GM10248 (cell line): ENCODE data around the gene LRFN3.

Experiments
- CTCF ChIA-PET: fragments of 300-600 bp; sonication (Branson Sonifier 250); formaldehyde crosslinking; extraction: SDS; loops from one replicate; lab custom pipeline; 2021; ENCODE audit warnings: antibody characterized with exemption; lab: Yijun Ruan, JAX
- POLR2A ChIA-PET: fragments of 350-650 bp; sonication (Branson Sonifier 250); formaldehyde crosslinking; extraction: SDS; loops from one replicate; lab custom pipeline; 2020; ENCODE audit warnings: antibody characterized with exemption; lab: Yijun Ruan, JAX
- DNase-seq: peaks from one replicate; pipeline ENCODE4 v3.0.0; 2012; ENCODE audit errors: extremely low spot score
- CTCF ChIP-seq: IDR thresholded peaks from 2 replicates; pipeline ENCODE4 v1.5.1; 2012; ENCODE audit warnings: mild to moderate bottlenecking, low read depth; ENCODE audit errors: extremely low read depth, missing control alignments, control extremely low read depth

Gene LRFN3

GRCh38 chr19:35988824-35989223 is 52.6 kb downstream of the LRFN3 start:
- DNase-seq: no peak

DNA sequence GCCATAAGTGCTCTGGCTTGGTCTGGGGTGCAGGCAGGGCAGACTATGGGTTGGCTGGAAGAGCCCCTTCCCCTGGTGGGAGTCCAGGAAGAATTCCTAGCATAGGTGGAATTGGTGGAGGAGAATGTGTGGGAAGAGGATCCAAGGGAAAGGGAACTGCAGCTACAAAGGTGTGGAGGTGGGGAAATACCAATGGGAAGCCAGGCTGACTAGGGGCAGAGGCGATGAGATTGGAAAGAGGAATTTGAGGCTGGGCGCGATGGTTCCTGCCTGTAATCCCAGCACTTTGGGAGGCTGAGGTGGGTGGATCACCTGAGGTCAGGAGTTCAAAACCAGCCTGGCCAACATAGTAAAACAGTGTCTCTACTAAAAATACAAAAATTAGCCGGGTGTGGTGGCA is 54.0 kb downstream of the LRFN3 start:
- CTCF ChIA-PET: no interaction called here
- POLR2A ChIA-PET: no interaction called here

More at GRCh38 chr19:35988824-35989223, 52.6 kb downstream of the LRFN3 start:
- TF ChIP-seq CTCF: no peak
- ChIA-PET POLR2A (interaction anchor here (0.7 kb wide), 1 partner anchor 14 kb away, joined by 4 read pairs; no protein-coding TSS in a partner anchor), CTCF (no interaction called here)

GRCh38 chr19:35990771-35991730 is 54.9 kb downstream of the LRFN3 start:
- ChIA-PET POLR2A (no interaction called here), CTCF (interaction anchor here (1.0 to 1.3 kb wide), 2 partner anchors 42 to 60 kb away, joined by 3 to 4 read pairs; no protein-coding TSS in a partner anchor)
- TF ChIP-seq CTCF: no peak
- DNase-seq: no peak

More for the DNA sequence above, 54.0 kb downstream of the LRFN3 start:
- TF ChIP-seq CTCF: no peak
- no peak for DNase-seq

DNA sequence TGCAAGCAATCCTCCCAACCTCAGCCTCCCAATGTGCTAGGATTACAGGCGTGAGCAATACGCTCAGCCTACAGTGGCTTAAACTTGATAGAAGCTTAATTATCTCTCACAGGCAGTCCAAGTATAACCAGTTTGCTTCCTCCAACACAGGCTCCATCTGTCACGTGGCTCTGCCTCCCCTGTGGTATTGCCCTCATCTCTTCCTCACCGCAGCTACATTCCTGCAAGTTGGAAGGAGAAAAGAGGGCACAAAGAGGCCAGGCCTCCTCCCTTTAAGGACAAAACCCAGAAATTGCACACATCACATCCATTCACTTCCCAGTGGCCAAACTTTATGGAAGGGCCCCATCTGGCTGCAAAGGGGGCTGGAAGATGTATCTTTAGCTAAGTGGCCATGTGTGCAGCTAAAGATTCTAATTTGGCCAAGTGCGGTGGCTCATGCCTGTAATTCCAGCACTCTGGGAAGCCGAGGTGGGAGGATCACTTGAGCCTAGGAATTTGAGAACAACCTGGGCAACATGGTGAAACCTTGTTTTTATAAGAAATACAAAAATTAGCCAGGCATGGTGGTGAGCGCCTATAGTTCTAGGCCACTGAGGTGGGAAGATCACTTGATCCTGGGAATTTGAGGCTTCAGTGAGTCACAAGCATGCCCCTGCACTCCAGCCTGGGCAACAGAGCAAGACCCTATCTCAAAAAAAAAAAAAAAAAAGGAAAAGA is 55.7 kb downstream of the LRFN3 start:
- TF ChIP-seq CTCF: no peak
- CTCF ChIA-PET: interaction anchor here (1.0 to 1.3 kb wide), 2 partner anchors 43 to 61 kb away, joined by 3 to 4 read pairs; no protein-coding TSS in a partner anchor
- POLR2A ChIA-PET: no interaction called here
- DNase-seq: no peak

GRCh38 chr19:35992907-35993765 is 57.0 kb downstream of the LRFN3 start:
- CTCF ChIA-PET: interaction anchor here (1.3 kb wide), 2 partner anchors 16 to 21 kb away, joined by 3 read pairs; partner anchors contain the start of genes ALKBH6 and SYNE4
- DNase-seq: no peak
- POLR2A ChIA-PET: interaction anchor here (1.3 kb wide), 1 partner anchor 10 kb away, joined by 7 read pairs; no protein-coding TSS in a partner anchor
- TF ChIP-seq CTCF: no peak
